ENCODE data around the gene LIMCH1.

LIMCH1 gene

DNA sequence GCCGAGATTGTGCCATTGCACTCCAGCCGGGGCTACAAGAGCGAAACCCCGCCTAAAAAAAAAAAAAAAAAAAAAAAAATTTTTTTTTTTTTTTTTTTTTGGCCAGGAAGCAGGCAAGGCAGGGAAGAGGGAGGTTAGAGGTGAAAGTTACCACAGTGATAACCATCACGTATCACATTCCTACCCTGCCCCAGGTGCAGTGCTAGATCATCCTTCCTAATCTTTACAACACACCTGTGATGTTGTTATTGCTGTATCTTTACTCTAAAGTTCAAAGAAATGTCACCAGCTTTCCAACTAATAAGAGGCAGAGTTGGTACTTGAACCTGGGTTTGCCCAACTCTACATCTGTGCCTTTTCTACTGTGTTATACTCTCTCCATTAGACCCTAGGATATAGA is 7.2 kb upstream of the LIMCH1 start:
- DNase-seq: no peak

DNA sequence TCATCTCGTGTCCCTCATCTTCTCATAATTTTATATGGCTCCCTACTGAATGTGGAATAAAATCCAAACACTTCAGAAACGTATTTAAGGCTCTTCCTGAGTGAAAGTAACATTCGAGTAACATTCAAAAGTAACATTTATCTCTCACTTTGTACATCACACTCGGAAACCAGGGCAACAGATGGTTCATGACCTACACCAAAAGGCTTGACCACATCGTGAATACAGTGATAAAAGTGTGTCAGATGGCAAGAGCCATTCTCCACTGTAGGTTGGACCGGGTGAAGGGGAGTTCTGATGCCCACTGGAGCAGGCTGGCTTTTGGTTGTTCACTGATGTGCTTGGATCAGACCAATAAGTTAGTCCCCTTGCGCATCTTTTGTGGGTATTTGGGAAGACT is 5.6 kb upstream of the LIMCH1 start:
- DNase-seq: no peak

DNA sequence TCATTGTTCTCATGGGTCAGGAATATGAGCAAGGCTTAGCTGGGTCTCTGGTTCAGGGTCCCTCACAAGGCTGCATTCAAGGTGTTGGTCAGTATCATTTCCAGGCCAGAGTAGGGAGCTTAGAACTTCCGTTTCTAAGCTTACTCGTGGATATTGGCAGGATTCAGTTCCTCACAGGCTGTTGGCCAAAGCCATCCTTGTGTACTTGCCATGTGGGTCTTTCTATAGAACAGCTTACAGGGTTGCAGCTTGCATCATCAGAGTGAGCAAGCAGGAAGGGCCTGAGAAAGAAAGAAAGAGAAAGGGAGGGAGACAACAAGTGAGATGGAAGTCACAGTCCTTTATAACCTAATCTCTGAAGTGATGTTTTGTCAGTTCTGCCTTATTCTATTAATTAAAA is 5.1 kb upstream of the LIMCH1 start:
- no peak for DNase-seq

DNA sequence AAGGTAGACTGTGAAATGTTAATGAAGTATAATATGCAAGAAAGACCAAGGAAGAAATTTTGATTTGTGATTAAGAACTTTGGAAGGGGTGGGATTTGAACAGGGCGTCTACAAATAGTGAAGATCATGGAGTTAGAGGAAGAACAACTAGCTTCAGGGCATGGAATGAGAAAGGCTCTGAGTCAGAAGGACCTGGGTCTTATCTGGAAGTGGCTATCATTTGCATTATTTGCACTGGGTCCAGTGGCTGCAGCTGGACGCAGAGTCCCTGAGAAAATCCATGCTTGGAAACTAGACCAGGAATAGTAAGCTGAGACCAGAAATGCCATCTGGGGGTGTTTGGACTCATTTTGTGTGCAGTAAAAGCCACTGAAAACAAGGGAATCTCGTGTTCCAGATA is 4.3 kb upstream of the LIMCH1 start:
- DNase-seq: no peak

DNA sequence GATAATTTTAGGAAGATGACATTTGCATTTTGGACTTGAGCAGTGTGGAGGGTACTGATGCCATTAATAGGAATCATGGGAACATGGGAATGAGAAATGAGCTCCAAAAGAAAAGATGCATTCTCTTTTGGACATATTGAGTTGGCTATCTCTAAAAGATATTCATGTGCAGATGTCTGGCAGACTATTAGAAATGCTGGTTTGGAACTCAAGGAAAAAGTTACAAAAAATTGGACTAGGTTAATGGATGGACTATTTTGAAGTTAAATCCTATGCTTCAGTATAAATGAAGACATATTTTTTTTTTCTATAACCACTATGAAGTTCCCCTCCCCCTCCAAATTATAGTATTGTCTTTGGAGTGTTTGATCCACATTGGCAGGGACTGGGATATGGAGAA is 3.6 kb upstream of the LIMCH1 start:
- no peak for DNase-seq

DNA sequence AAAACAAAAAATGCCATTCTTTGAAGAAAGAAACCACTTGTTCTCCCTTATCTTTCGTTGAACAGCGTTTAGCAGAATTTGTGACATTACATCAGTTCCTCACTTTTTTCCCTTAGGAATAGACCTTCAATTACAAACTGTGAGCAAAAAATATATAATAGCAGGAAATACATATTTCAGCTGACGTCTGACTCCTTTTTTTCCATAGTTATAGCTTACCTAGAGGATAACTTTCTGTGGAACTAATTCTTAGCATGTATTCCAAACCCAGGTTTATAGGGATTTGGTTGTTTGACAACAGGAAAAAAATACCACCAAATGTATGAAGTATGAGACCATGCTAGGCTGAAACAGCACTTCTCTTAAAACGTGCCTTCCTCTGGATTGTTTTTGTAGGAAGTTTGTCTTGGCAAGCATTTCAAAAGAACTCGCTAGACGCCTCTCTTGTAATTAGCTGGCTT is 2.0 kb upstream of the LIMCH1 start:
- DNase-seq: no peak

DNA sequence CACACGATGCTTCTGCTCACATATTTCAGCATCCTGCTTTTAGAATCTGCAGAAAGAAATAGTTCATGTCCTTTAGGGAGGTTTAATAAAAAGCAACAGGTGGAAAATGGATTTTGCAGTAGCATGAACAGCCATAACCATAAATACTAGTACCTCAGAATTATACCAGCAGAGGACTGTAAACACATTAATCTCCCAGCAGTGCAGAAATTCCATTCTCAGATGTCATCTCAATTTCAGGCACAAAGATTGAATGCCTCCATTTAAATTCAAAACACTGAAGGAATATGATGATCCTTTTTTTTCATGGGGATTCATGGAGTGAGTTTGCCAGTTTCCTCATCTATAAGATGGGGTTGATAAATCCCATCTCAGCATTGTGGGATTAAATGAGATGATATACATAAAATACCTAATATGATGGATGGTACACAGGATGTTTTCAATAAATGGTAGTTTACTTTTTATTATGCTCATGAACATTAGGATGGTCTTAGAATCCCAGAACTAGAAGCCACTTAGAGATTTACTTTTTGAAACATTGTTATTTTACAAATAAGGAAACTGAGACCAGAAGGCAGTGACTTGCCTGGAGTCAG is 566 bp upstream of the LIMCH1 start:
- DNase-seq: no peak

DNA sequence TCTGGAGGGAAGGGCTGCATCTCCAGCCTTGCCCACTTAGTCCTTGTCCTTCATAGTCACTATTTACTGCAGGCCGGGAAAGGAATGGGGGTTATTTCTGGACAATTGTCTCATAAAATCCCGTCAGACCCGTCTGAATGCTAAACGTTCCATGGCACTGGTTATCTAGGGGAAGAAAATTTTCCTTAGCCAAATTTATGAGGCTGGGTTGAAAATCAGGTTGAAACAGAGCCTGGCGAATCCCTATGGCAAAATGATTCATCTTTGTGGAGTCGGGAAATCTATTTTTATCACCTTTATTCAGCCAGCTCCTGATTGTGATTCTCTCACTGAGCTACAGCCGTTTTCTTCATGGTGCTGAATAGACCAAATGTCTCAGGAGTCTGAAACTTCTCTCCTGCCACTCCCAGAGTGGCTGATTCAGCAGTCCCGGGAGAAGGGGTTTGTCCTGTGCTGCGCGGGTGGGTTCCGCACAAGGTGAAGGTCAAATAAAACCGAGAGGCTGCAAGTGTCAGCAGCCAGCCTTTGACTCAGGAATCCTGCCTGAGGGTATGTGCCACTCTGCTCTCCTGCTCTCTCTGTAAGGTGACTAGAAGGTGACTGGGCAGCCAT is 1.0 kb downstream of the LIMCH1 start:
- no peak for DNase-seq

DNA sequence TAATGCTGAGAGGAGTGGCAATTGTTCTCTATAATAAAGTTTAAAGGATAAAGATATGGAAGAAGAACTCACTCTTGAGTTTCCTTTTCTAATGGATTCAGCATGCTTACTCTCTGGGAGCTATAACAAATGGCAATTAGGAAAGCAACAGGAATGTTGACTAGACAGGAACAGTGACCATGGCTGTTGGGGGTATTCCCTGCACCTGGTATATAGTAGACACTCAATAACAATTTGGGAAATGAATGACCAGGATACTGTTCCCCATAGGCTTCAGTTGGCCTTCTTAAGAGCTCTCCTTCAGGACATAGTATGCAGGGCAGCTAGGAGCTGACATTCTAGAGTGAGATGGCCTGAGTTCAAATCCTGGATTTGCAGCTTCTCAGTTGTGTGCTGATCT is 1.8 kb downstream of the LIMCH1 start:
- no peak for DNase-seq

DNA sequence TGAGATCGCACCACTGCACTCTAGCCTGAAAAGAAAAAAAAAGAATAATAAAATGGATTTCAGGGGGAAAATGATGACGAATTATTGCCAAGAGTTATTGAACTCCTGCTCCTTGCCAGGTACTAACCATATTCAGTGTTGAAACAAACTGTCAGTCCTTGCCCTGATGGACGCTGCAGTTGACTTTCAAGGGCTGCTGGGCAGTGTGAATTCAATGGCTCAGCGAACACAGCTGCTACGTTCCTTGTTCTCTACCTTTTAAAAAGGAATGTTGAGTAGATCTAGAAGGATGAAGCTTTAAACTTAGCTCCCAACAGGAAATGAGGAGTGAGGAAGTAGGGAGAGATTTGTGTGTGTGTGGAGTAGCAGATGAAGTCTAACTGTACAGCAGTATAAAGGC is 2.7 kb downstream of the LIMCH1 start:
- DNase-seq: no peak

DNA sequence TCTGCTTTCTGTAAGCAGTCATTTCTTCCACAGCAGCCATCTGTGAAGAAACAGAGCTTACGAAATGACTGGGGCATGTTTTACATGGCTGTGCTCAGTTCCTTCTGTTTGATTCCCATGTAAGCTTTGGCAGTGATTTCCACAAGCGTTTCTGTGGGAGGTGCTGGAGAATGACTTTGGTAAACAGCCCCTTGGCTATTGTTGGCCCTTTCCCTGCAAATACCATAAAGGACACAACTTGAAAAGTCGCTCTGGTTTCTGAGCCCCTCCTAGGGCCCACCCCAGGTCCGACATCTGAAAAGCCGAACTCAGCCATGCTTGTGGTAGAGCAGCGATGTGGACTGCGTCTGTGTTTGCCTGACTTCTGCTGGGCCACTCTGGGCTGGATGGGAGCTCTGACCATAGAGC is 3.7 kb downstream of the LIMCH1 start:
- DNase-seq: no peak

DNA sequence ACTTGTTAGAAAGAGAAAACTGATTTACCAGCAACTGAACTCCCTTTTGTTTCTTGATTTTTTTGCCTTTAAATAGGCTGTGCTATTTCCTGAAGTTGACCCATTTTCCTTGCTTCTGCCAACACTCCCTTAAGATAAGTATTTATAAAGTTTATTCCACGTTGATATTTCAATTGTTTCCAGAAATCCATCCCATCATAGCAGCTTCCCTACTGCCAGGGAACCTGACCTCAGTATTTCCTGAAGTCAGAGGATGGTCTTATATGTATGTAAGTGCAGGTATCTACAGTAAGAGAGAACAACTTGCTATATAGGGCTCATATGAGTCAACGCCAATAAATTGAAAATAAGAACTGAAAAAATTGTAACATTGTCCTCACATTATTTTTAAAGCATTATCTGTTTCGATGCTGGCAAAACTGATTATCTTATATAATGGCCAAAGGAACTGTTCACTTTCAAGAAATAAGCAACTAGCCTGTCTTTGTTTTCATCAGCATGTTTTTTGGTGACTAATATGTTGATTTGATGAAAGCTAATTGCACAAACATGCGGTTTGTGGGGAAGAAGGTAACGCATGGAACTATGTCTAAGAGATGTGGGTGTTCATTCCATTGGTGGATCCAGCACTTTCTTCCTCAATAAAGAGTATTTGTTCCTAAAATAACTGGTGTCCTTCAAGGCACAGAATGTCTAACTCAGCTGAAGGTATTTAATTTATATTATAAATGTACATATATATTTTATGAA is 4.7 kb downstream of the LIMCH1 start:
- DNase-seq: no peak

DNA sequence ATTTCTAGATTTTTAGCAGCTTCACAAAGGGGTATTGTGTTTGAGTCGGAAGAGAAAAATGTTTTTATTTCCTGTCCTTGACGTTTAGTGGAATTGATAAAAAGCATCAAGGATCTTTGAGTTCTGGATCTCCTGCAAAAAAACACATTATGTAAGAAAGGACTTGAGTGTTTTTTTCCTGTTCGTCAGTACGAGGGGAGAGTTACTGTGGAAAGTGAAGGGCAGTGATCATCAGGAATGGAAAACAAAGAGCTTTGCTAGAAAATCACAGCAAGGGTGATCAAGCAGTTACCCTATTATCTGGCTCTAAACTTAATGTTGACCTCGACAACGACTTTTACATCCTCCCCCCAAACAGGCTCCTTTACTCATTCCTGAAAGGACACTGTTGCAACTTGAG is 7.3 kb downstream of the LIMCH1 start:
- DNase-seq: no peak

DNA sequence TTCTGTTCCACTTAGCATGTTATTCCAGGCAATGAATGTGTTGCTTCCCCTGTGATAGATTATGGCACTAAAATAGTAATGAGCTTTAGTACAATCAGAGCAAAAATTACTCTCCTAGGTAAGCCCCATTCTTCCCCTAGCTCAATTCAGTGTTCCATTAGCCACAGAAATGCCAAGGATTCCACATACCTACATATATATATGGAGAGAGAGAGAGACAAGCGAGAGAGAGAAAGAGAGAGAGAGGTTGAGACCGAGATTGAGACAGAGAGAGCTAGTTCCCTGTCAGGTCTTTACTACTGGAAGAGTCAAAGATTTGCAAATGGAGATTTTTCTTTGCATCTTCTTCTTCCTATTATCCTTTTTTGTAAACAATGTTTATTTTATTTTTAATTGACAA is 8.7 kb downstream of the LIMCH1 start:
- DNase-seq: no peak

DNA sequence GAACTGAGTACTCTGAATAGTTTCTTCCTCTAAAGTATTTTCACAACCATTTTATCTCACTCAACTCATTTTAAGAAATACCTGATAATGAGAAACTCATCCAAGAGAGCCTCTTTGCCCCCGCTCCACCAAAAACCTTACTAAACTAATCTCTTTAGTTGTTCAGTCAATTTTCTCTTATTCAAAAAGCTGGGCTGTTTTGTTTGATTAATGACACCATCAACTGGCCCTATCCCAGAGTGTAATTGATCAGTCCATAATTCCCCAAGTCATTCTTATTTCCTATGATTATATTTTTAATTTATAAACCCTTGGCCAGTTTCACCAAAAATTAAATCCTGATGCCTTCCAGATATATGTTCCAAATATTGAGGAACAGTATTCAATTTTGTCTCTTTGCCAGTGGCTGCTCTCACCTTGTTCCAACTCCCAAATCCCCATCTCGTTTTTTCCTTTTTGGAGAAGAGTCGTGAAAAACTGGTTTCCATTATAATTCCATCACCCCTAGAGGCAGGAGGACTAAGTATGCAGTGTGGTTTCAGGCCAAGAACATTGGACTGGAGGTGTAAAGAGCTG is 10.4 kb downstream of the LIMCH1 start:
- DNase-seq: no peak

DNA sequence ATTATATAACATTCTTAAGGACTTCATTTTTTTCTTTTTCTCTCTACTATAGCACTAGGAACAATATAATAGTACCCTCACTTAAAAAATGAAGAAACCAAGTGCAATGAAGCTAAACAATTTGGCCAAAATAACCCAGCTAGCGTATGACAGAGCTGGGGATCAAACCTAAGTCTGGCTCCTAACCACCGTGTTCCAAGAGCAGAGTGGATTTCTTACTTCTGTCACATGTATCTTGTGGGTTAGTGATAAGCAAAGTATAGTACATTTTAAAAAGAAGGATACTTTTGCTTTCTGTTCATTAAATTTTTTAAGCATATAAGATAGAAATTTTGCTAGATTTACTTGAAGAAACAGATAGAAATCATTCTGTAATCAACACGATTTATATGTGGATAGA is 11.5 kb downstream of the LIMCH1 start:
- DNase-seq: no peak

DNA sequence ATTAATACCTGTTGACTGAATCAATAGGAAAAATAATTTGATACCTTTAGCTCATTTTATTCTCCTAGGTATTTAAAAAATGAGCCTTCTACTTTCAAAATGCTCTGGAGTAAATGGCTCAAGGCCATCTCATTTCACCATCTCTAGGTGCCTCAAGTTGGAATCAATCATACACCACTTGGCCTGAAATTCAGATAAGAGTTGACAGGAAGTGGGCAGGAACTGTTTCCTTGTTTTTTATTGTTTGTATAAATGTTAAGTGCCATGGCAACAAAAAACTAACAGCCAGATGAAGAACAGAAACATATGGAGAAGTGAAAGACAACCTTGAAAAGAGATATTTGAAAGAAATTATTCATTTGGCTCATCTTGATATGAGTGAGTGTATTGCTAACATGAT is 12.4 kb downstream of the LIMCH1 start:
- DNase-seq: no peak

DNA sequence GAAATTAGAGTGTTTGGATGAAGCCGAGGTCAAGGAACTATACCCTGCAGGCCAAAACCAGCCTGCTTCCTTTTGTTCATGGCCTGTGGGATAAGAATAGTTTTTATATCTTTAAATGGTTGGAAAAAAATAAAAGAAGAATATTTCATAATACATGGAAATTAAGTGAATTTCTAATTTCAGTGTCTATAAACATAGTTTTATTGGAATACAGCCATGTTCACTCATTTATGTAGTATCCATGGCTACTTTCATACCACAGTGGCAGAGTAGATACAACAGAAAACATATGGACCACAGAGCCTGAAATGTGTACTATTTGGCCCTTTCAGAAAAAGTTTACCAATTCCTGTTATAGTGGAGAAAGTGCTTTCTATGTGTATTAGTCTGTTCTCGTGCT is 13.6 kb downstream of the LIMCH1 start:
- no peak for DNase-seq

DNA sequence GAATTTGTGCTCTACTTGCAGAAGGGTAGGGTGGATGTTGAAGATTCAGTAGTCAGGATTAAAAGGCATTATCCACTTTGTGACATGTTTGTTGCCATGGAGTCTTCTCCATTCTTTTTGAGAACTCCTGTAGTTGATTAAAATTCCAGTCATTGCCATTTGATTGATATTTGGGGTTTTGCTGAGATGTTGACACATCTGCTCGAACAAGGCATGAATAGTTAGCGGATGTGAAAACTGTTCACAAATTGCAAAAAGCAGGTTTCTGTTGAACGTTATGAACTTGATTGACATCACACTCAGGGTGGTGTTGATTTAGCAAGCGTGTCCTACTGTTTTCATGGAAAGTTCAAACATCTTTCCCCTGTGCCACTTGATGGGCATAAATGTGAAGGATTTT is 16.9 kb downstream of the LIMCH1 start:
- DNase-seq: no peak

DNA sequence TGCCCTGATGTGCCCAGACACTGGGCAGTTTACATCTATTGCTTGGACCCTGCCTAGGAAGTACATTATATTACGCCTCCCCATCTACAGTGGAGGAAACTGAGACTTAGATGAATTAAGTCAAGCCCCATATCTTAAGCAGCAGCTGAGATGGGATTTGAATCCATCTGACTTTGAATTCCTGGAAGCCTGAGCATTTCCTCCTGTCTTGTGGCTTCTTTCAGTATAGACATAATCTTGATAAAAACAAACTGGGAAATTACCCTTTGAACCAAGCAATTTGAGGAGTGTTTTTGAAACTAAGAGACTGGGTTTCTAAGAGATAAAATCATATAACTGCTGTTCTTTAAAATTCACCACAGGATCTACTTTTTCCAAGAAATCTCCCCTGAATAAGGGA is 18.6 kb downstream of the LIMCH1 start:
- no peak for DNase-seq

DNA sequence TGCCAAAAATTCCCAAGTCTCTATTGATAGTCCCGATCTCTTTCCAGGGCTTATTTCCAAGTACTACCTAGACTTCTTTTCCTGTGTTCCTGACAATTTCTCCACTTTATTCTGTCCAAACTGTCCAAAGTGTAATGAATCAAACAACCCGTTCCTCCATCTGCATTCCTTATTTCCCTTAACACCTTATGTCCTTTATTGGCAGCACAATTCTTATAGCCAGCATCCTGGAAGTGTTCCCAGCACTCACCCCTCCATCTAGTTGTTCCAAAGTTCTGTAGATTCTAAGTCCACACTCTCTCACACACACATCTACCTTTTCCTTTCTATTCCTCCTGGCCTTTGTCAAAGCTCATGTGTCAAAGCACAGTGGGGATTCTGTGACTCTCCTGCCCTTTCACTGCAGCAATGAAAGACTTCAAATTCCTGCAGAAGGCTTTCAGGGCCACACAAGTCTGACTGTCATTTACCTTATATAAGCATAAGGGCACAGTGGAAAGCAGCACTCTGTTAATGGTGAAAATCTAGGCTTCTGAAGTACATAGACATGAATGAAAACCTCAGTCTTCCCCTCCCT is 22.1 kb downstream of the LIMCH1 start:
- no peak for DNase-seq

DNA sequence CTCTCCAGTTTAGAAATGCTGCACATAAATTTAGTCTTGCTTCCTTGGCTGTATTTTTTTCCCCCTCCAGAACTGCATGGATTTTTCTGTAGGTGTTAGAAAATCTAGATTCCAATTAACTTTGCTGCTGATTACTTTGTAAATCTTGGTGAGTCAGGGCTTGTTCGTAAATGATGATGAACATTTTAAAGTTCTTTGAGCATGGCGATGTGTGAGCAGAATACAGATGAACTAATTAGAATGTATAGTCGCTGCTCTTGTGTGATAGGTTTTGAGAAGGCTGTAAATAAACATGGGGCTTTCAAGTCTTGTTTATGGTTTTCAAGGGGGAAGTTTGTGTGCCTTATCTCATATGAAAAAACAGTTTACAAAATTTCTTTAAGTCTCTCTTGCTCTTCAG is 23.3 kb downstream of the LIMCH1 start:
- no peak for DNase-seq

DNA sequence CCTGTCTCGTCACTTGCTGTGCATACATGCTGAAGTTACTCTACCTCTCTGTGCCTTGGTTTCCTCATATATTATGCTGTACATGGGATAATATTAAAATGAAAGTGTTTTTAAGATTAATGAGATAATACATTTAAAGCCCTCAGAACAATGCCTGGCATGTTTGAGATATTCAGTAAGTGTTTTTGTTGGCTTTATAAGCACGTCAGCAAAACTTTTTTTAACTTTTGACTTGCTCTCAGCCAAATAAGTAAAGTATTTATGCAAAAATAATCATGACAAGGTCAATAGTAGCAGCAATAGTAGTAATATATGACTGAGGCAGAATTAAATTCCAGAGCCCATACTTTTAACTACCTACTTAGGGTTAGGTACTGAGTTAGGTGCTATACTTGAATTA is 29.2 kb downstream of the LIMCH1 start:
- no peak for DNase-seq

DNA sequence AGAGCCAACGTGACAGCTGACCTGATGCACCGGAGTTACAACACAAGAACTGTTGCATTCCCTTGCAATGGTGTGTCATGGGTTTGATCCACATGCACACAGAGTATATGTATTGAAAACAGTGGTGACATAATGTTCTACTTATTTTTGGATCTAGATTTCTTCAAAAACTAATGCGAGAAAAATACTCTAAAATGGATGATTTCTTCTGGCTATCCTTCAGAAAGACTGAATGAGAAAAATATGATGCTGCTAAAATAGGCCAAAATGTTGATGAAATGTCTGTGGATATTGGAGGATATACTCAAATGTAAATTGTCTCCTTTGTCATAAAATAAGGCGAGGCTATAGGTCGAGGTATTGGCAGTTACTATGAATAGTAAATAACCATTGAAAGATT is 30.4 kb downstream of the LIMCH1 start:
- no peak for DNase-seq
